Esophagus muscularis mucosa (tissue), 4 donors: Measurements from ENCODE around the gene C1QTNF5. TPM values are rescaled to one million over a fixed set of nuclear protein-coding genes. Genes with fewer than 3 reads are reported as not detected.
A peak's percentile ranks its signal among the peaks of the same experiment; 100 is the strongest.

ENCODE experiments used
- DNase-seq: peaks from one replicate; pipeline ENCODE4 v3.0.0-alpha.2; 2017; ENCODE audit errors: extremely low spot score
- H3K27ac ChIP-seq, 4 donors: fragments of 200-600 bp; sonication (generic); replicated peaks in 1 of 4; 1 replicate in 3 of 4; 2 replicates in 1 of 4; pipeline ENCODE4 v1.5.1; 2016 to 2019; ENCODE audit warnings: mild to moderate bottlenecking in 1 of 4
- H3K27me3 ChIP-seq, 4 donors: fragments of 200-600 bp; sonication (generic); one replicate each; pipeline versions ENCODE4 v1.5.1 to v1.6.0; 2016 to 2019
- H3K36me3 ChIP-seq, 4 donors: fragments of 200-600 bp; sonication (generic); one replicate each; pipeline ENCODE4 v1.5.1; 2016 to 2019
- H3K4me1 ChIP-seq, 4 donors: fragments of 200-600 bp; sonication (generic); one replicate each; pipeline ENCODE4 v1.5.1; 2016 to 2019
- H3K4me3 ChIP-seq, 4 donors: fragments of 200-600 bp; sonication (generic); 1 replicate in 2 of 4; 2 replicates in 2 of 4; pipeline ENCODE4 v1.5.1; 2016 to 2019; ENCODE audit warnings: mild to moderate bottlenecking in 4 of 4, moderate library complexity in 1 of 4
- H3K9me3 ChIP-seq, 4 donors: fragments of 200-600 bp; sonication (generic); 1 replicate in 3 of 4; 2 replicates in 1 of 4; pipeline ENCODE4 v1.5.1; 2016 to 2019
- EP300 ChIP-seq: sonication (generic); formaldehyde crosslinking; IDR thresholded peaks from one replicate; pipeline ENCODE4 v1.6.1; 2017; ENCODE audit warnings: antibody characterized with exemption
- POLR2A ChIP-seq: fragments of 450-650 bp; IDR thresholded peaks from one replicate; pipeline ENCODE4 v1.6.1; 2017; ENCODE audit warnings: antibody characterized with exemption, moderate library complexity, mild to moderate bottlenecking, low read depth
- POLR2AphosphoS5 ChIP-seq, 2 donors: sonication (generic); formaldehyde crosslinking; IDR thresholded peaks; one replicate each; pipeline ENCODE4 v1.6.1; 2017; ENCODE audit warnings: antibody characterized with exemption in 2 of 2
- WGBS: methylation state at CpG from one replicate; pipeline ENCODE4 v1.1.5; 2018; 5-methylcytosine and 5-hydroxymethylcytosine counted together
- intact Hi-C: fragments of 100-400 bp; cut with DNase I; formaldehyde crosslinking; loops from one replicate; pipeline ENCODE4 v1.15.1; 2023
- total RNA-seq, 4 donors: library from RNA; depleted of rRNA; stranded (reverse); fragments of >200 nt; gene quantifications; one replicate each; pipeline versions ENCODE4 v1.1.0 to v1.2.1, GENCODE V29; 2016
- TF ChIP-seq, protein P1 (sequence below), 3 experiments: fragments of 200-600 bp in 2 of 3; fragments of 450-650 bp in 1 of 3; sonication (generic) in 2 of 3; IDR thresholded peaks; one replicate each; pipeline ENCODE4 v1.5.1; 2017 to 2019; ENCODE audit warnings: antibody characterized with exemption in 3 of 3, mild to moderate bottlenecking in 2 of 3, moderate library complexity in 1 of 3

The C1QTNF5 gene
- total RNA-seq, 4 donors from 2014 or later: 23.7 to 74.3 (median 51.6) TPM

GRCh38 chr11:119369132-119369925 is 28.6 kb upstream of the C1QTNF5 start:
- peaks cover 91 to 100% (median 94%) of the 10 kb centered on the region in 4 donors for H3K4me1 ChIP-seq
- H3K27me3 ChIP-seq: no peaks in the 10 kb centered on the region
- DNase-seq: no peak
- H3K36me3 ChIP-seq: peaks cover 0 to 4% (median 0%) of the 10 kb centered on the region in 4 donors
- H3K27ac ChIP-seq: peak overlapping the region; percentile 91 to 95 (median 94)
- no peak for TF ChIP-seq EP300
- TF ChIP-seq POLR2A: no peak
- TF ChIP-seq POLR2AphosphoS5 (IDR thresholded peaks at IDR 0.05): no peak
- peak overlapping the region in 3 of 4 donors; percentile 15 to 37 (median 15) for H3K4me3 ChIP-seq
- intact Hi-C loops: no loop called here
- WGBS: 72% methylated on average over 12 of the region's 13 CpGs
- no peaks in the 10 kb centered on the region for H3K9me3 ChIP-seq

DNA sequence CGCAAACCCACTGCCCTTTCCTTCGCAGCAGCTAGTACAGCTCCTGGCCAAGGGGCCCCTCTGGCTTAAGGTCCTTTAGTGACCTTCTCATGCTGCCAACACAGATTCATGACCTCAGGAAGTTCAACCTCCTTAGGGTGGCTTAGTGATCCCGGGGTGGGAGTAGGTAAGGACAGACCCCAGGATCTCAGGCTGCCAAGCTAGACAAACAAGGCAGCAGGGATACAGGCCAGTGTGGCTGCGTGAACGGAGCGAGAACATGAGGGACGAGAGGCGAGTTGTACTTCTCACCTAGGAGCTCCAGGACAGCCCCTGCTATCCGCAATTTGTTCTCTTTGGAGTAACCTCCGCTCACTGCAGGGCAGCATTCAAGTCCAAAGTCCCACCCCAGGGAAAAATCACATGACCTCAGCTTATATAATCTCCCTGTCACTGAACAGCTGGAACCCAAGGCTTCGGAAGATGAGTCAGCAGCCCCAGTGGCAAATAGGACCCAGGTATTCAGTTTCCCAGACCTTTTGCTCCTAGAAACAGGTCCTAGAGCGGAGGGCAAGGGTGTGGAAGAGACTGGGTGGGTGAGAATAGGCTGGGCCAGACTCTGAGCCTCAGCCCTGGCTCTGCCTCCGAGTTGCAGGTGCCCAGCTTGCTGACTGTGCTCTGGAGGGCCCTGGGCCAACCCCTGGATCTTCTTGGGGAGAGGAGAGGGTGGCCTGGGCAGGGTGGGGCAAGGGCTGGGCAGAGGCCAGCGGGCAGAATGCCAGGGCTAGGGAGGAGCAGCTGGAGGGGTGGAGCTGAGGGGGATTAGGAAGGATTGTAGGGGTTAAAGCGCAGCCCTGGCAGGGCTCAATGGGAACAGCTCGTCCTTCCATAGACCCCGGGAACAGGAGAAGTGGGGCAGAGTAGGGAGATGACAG is 27.7 kb upstream of the C1QTNF5 start:
- no peak for DNase-seq
- no peaks in the 10 kb centered on the region for H3K27me3 ChIP-seq
- H3K27ac ChIP-seq: peak overlapping the region; percentile 91 to 95 (median 94)
- H3K36me3 ChIP-seq: peaks cover 0 to 4% (median 0%) of the 10 kb centered on the region in 4 donors
- H3K4me1 ChIP-seq: peaks cover 88 to 100% (median 94%) of the 10 kb centered on the region in 4 donors
- H3K9me3 ChIP-seq: no peaks in the 10 kb centered on the region
- TF ChIP-seq EP300: no peak
- TF ChIP-seq POLR2AphosphoS5 (IDR thresholded peaks at IDR 0.05): peak; percentile 65 to 67
- H3K4me3 ChIP-seq: peak overlapping the region in 3 of 4 donors; percentile 15 to 37 (median 15)
- 43% methylated on average over 13 of the region's 17 CpGs for WGBS
- intact Hi-C loops: no loop called here

DNA sequence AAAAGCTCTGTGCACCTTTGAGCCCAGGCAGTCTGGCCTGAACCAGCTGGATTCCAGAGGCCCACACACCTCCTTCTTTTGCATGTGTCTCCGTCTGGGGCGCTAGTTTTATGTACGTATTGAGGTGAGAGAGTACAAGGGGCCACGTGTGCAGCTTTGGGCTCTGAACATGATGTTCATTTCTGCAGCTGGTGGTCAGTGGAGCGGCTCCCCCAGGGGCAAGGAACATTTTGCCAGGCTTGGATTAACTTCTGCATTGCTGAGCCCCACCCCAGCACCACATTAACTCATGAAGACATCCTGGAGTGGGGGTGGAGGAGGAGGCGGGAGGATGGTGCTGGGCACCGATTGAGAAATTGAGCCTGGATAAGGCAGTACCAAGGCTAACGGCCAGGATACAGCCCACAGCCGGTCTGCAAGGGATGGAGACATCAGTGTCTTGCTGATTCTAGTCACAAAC is 27.0 kb upstream of the C1QTNF5 start:
- intact Hi-C loops: no loop called here
- peak in 1 of 2 donors; percentile 36 for TF ChIP-seq POLR2AphosphoS5 (IDR thresholded peaks at IDR 0.05)
- no peak for TF ChIP-seq EP300
- no peak for DNase-seq

DNA sequence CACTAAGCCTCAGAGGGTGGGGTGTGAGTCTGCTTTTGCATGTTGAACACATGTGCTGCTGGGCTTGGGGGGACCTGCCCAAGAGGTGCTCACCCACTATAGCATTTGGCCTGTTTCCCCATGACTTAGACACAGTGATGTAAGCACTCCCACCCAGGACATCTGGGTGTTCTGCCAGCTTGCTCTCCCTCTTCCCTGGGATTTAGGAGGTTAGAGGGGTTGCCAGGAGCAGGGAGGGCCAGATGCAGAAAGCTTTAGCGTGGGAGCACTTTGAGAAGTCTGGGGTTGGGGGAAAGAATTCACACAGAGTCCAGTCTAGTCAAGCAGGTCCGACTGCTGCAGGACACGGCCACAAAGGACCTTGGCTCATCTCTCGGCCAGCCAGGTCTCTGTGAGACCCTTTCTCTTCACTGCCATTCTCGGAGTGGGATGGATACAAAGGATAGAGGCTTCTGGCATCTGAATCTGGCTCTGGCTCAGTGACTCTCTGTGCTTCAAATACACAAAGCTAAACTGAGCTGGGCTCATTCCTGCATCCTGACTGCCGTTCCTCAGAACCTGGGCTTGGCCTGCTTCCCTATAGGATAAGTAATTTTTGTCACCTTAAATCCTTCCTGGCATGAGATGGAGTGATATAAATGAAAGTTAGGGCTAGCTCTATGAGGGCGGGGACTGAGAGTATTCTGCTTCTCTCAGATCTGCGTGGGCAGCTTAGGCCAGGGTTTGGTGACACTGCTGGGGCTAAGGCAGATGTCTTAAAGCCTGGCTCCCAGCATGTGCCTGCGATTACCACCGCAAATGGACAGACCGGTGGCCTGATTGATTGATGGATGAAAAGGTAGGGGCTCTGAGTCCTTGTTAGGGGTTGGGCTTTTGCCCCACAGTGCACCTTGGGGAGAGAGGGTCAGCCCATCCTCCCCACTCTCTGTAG is 26.3 kb upstream of the C1QTNF5 start:
- H3K36me3 ChIP-seq: no peaks in the 10 kb centered on the region
- DNase-seq: no peak
- peak overlapping the region; percentile 91 to 95 (median 94) for H3K27ac ChIP-seq
- no peaks in the 10 kb centered on the region for H3K27me3 ChIP-seq
- peaks cover 83 to 100% (median 99%) of the 10 kb centered on the region in 4 donors for H3K4me1 ChIP-seq
- no peaks in the 10 kb centered on the region for H3K9me3 ChIP-seq
- H3K4me3 ChIP-seq: no peak overlapping the region
- TF ChIP-seq POLR2A: no peak
- no peak for TF ChIP-seq POLR2AphosphoS5 (IDR thresholded peaks at IDR 0.05)
- TF ChIP-seq EP300: no peak
- TF ChIP-seq, protein P1, sequence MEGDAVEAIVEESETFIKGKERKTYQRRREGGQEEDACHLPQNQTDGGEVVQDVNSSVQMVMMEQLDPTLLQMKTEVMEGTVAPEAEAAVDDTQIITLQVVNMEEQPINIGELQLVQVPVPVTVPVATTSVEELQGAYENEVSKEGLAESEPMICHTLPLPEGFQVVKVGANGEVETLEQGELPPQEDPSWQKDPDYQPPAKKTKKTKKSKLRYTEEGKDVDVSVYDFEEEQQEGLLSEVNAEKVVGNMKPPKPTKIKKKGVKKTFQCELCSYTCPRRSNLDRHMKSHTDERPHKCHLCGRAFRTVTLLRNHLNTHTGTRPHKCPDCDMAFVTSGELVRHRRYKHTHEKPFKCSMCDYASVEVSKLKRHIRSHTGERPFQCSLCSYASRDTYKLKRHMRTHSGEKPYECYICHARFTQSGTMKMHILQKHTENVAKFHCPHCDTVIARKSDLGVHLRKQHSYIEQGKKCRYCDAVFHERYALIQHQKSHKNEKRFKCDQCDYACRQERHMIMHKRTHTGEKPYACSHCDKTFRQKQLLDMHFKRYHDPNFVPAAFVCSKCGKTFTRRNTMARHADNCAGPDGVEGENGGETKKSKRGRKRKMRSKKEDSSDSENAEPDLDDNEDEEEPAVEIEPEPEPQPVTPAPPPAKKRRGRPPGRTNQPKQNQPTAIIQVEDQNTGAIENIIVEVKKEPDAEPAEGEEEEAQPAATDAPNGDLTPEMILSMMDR (IDR thresholded peaks at IDR 0.05): no peak
- intact Hi-C loops: no loop called here
- WGBS: 86% methylated on average over 6 of the region's 11 CpGs

More for the DNA sequence above, 27.0 kb upstream of the C1QTNF5 start:
- peaks cover 90 to 100% (median 99%) of the 10 kb centered on the region in 4 donors for H3K4me1 ChIP-seq
- H3K4me3 ChIP-seq: no peak overlapping the region
- peaks cover 0 to 4% (median 0%) of the 10 kb centered on the region in 4 donors for H3K36me3 ChIP-seq
- 69% methylated on average over 5 of the region's 9 CpGs for WGBS
- H3K27ac ChIP-seq: peak overlapping the region; percentile 91 to 95 (median 94)
- H3K9me3 ChIP-seq: no peaks in the 10 kb centered on the region
- no peaks in the 10 kb centered on the region for H3K27me3 ChIP-seq

DNA sequence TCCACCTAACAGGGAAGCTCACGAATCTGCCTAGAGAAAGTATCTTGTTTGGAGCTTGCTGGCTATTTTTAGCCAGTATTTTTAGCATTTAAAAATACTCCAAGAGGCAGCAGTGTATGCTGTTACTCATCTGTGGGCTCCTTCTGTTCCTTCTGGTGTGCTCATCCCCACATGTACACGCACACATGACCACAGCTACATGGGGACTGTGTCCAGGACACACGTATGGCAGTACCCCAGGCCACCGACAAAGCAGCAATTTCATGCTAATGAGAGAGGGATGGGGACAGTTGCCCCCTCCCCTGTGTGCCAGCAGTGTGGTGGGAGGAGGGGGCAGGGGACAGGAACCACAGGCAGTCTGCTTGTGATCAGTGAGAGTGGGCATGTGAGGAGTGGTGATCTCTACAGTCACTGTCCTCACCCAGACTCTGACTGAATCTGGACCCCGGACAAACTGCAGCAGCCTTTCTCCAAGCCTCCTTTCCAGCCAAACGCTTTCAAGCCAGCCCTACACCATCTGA is 24.4 kb upstream of the C1QTNF5 start:
- peak overlapping the region; percentile 91 to 95 (median 94) for H3K27ac ChIP-seq
- intact Hi-C loops: no loop called here
- no peaks in the 10 kb centered on the region for H3K27me3 ChIP-seq
- 43% methylated on average over 6 of the region's 6 CpGs for WGBS
- H3K4me1 ChIP-seq: peaks cover 77 to 100% (median 98%) of the 10 kb centered on the region in 4 donors
- DNase-seq: no peak
- H3K9me3 ChIP-seq: no peaks in the 10 kb centered on the region
- peak overlapping the region in 3 of 4 donors; percentile 23 to 80 (median 67) for H3K4me3 ChIP-seq
- no peaks in the 10 kb centered on the region for H3K36me3 ChIP-seq
- no peak for TF ChIP-seq POLR2A
- TF ChIP-seq POLR2AphosphoS5 (IDR thresholded peaks at IDR 0.05): peak; percentile 72 to 89
- TF ChIP-seq, protein P1 (IDR thresholded peaks at IDR 0.05): no peak
- no peak for TF ChIP-seq EP300
